Measurements from ENCODE around the gene HTD2.
"Not testable (repeated sequence)": the region's sequence is repeated elsewhere in the genome, so short reads cannot be mapped to it uniquely, and the experiment has no call there.

HTD2 gene

DNA sequence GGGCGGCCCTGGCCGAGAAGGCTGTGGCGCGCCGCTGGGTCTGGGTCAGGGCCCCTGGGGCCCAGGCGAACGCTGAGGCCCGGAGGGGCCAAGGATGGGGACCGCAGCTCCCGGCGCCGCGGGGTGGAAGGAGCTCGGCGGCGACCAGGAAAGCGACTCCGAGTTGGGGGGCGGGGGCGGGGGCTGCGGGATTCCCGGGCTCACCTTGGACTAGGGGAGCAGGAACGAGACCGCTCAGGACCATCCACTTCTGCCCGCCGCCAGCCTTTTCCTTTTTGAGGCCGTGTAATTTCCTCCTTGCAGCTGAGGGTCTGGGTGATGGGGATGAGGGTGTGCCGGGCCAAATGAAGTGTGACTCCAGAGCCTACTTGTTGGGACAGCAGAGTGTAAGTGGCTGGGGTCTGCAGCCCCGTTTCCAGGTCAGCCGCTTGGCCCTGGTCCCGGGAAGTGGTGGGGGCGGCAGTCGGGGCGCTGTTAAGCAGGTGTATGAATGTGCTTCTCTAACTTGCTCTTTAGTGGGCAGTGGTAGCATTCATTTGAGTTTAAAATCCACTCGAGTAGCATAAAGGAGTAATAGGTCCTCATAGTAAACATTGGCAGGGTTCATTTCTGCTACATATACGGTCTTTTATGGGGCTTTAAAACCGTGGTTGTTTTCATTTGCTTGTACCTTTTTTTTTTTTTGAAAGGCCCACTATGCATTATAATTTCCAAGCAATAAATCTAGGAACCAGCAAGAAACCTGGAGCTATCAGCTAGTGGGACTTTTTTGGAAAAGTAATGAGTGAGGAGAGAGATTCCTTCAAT is 27.1 kb downstream of the HTD2 start:
- DNase-seq: no peak

- no peak for DNase-seq
These were observed 27.6 kb downstream of the HTD2 start for GRCh38 chr3:58334013-58334321.

DNA sequence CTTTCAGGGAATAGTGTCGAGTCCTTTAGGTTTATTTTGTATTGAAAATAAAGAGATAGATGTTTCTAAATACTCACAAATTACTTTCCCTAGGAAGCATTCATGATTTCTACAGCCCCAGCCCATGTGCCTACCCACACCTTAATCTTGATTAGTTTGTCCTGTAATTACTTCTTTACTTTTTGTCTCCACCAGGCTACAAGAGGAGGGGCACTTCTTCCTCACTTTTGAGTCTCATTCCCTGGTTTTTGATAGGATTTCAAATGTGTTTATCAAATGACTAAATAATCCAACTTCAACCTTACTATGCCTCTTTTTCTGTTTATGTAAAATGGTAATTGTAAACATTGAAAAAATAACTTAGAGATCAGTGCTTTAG is 28.2 kb downstream of the HTD2 start:
- no peak for DNase-seq

DNA sequence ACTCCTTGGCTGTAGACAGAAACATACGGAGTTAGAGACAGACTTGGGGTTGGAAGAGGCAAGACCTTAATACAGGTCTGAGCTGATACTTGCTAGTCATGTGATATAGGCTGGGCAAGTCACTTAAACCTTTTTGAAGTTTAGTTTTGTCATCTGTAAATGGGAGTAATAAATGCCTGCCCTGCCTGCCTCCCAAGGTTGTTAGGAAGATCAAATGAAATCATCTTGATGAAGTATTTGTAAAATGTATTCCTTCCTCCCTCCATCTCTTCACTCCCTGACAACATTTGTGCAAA is 29.3 kb downstream of the HTD2 start:
- DNase-seq: no peak

DNA sequence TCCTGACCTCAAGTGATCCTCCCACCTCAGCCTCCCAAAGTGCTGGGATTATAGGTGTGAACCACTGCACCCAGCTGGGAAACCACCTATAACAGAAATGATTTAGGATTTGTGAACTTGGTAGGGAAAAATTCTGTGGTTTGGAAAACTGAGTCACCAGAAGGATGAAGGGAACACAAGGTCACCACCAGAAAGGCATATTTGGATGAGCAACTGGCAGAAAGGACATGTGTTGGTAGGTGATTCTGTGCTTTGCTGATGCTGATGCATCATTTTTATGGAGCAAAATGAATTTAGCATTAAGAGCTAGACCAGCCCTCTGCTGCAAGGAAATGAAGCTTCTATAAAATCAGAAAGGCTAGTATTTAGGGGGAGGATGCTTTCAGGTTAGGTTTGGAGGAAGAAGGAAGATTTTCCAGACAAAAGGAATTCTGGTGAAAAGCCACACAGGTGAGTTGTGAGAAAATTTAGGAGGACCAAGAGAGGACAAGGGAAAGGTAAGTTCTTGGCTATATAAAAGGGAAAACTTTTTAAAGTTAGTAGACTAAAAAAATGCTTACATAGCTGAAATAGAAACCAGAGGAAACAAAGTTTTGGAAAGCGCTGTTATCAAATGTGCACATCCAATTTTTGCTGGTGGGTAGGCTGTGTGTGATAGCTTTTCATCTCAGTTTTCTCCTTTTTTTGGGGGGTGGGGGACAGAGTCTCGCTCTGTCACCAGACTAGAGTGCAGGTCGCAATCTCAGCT is 30.0 kb downstream of the HTD2 start:
- no peak for DNase-seq

DNA sequence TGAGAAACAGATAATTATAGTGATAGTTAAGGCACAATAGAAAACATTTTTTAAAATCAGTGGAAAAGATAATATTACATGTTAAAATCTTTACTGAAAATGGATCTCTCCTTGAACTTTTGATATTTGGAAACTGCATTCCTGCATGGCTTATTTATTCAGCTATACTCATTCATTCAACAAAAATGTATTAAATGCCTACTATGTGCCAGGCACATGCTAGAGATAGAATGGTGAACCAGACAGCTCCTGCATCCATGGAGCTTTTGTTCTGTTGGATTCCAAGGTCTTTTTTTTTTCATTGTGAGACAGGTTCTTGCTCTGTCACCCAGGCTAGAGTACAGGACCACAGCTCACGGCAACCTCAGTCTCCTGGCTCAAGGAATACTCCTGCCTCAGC is 30.9 kb downstream of the HTD2 start:
- no peak for DNase-seq

- not testable (repeated sequence) for DNase-seq
These were observed 32.8 kb downstream of the HTD2 start for GRCh38 chr3:58339146-58339545.

GRCh38 chr3:58340594-58341244 is 34.4 kb downstream of the HTD2 start:
- no peak for DNase-seq

DNA sequence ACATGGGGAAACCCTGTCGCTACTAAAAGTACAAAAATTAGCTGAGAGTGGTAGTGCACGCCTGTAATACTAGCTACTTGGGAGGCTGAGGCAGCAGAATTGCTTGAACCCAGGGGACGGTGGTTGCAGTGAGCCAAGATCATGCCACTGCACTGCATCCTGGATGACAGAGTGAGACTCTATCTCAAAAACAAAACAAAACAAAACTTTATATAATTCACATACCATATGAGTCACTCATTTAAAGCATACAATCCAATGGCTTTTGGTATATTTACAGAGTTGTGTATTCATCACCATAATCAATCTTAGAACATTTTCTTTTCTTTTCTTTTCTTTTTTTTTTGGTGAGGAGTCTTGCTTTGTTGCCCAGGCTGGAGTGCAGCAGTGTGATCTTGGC is 35.1 kb downstream of the HTD2 start:
- no peak for DNase-seq

DNA sequence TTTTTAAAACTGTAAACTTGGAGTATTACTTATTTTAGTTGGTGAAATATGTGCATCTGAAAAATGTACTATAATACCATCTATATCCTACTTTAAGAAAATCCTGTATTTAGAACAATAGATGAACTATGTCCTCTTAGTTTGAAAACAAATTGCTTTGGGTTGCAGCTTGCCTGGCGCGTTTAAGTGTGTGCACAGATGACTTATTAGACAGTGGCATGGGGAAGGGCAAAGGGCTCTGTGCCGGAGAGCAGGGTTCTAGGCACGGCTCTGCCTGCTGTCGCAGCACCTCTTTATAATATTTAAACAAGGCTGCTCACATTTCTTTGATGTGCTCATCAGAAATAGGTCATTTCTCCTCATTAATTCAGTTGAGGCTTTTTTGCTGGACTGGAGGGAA is 36.4 kb downstream of the HTD2 start:
- no peak for DNase-seq

GRCh38 chr3:58345457-58345856 is 39.1 kb downstream of the HTD2 start:
- DNase-seq: no peak

DNA sequence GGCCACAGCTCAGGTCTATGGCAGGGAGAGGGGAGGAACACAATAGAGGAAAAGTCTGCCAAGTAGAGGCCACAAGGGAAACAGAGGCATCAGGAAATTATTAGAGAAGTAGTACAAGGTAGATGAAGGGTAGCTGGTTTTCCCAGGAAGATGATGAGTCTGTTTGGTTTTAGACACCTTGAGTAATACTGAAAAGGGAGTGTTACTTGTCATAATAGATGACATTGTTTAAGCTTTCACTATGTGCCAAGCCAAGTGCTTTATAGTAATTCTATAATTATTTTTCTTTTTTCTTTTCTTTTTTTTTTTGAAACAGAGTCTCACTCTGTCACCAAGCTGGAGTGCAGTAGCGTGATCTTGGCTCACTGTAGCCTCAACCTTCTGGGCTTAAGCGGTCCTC is 40.0 kb downstream of the HTD2 start:
- no peak for DNase-seq

DNA sequence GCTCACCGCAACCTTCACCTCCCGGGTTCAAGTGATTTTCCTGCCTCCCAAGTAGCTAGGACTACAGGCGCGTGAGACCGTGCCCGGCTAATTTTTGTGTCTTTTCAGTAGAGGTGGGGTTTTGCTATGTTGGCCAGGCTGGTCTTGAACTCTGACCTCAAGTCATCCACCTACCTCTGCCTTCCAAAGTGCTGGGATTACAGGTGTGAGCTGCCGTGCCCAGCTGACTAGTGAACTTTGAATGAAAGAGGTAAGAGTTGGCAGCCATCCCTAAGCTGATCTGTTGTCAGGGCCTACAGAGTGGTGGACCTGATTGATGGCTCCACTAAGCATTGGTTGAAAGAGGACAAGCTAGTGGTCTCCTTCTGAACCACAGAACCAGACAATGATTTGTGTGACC is 41.7 kb downstream of the HTD2 start:
- no peak for DNase-seq

GRCh38 chr3:58349792-58350626 is 43.7 kb downstream of the HTD2 start:
- DNase-seq: no peak

DNA sequence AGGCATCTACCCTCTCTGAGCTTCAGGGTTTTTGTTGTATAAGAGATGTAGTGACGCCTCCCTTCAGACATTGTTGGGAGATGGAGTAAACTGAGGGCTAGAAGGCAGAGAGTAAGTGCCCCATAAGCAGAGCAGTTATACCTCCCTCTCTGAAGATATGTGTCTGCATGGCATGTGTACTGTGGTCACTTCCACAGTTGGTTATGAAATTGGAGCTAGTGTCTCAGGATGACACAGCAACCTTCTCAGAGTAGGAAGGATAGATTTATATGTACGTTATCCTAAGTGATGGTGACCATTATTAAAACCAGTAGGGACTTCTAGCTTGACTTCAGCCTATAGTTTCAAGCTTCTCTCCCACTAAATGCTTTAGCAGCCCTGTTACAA is 44.3 kb downstream of the HTD2 start:
- DNase-seq: peak; percentile 77

DNA sequence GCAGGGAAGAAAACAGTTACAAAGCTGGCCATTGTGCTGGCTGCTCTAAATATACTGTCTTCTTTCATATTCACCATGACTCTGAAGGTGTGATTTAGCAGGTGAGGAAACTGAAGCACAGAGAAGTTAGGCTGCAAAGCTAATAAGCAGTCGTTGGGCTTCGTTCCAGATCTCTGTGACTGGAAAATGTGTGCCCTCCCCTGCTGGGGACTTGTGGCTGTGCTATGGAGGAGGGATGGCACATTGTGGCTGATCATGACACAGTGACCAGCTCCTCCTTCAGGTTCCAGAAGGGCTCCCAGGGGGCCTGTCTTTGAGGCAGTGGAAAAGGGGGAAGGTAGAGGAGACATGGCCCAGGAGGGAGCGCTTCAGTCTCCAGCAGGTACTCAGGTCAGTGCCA is 45.6 kb downstream of the HTD2 start:
- no peak for DNase-seq

- no peak for DNase-seq
These were observed 46.3 kb downstream of the HTD2 start for GRCh38 chr3:58352626-58353025.

GRCh38 chr3:58353722-58354553 is 47.6 kb downstream of the HTD2 start:
- peak; percentile 73 for DNase-seq

- DNase-seq: peak; percentile 76
These were observed 48.9 kb downstream of the HTD2 start for GRCh38 chr3:58355179-58355578.

GRCh38 chr3:58356054-58356453 is 49.7 kb downstream of the HTD2 start:
- peak; percentile 52 for DNase-seq

- DNase-seq: no peak
These were observed 51.1 kb downstream of the HTD2 start for GRCh38 chr3:58357402-58357801.

DNA sequence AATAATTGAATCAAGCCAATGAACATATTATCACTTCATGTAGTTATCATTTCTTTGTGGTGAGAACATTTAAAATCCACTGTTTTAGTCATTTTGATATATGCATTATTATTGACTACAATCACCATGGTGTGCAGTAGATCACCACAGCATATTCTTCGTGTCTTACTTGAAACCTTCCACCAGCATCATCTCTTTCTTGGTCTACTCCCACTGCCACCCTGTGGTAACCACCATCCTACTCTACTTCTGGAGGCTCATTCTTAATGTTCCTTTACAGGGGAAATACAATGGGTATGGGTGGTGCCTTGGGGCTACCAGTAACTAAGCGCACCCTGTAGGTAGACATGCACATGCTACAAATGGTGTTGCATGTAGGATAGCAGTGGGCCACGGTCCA is 51.8 kb downstream of the HTD2 start:
- DNase-seq: no peak

DNA sequence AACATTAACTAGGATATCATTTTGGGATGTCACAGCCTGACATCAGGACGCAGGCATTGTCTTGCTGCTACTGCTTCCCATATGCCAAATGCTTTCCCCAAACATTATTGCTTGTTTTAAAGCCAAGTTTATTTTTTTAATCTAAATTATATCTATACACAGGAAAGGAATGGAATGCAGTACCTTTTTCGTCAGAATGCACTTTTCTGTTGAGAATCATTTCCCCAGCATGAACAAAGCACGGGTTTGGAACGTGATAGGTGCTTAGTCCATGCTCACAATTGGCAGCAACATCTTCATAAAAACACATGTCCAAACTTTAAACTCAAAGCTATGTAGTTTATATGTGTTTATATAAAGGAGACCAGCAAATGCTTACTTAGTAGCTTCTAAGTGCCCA is 52.5 kb downstream of the HTD2 start:
- no peak for DNase-seq

Measured in inflammatory macrophage treated with lipopolysaccharide for 4 hours (primary cell).